SK-N-SH (cell line): Measurements from ENCODE around the gene HECW1. TPM values are rescaled to one million over a fixed set of nuclear protein-coding genes. Genes with fewer than 3 reads are reported as not detected.

Experiments used
- CTCF ChIA-PET: fragments of 300-600, 350-600 bp; formaldehyde crosslinking; extraction: SDS; loops from one replicate; lab custom pipeline; 2021; lab: Yijun Ruan, JAX
- POLR2A ChIA-PET: fragments of 350-600 bp; sonication (Branson Sonifier 250); formaldehyde crosslinking; extraction: SDS; loops from one replicate; lab custom pipeline; 2020; ENCODE audit warnings: antibody characterized with exemption, inconsistent platforms; lab: Yijun Ruan, JAX
- DNase-seq: peaks from one replicate; pipeline ENCODE4 v3.0.0; 2012
- H2AFZ ChIP-seq: fragments of 200-600 bp; sonication (generic); 2 replicates; pipeline ENCODE4 v1.8.1; 2016; ENCODE audit warnings: antibody characterized with exemption, mild to moderate bottlenecking, low read depth
- H3F3A ChIP-seq: fragments of 200-600 bp; sonication (generic); replicated peaks from 2 replicates; pipeline ENCODE3; 2016; ENCODE audit warnings: antibody characterized with exemption, mild to moderate bottlenecking; ENCODE audit not compliant: insufficient read depth
- H3K27ac ChIP-seq, 2 experiments: fragments of 200-500 bp in 1 of 2; fragments of 200-600 bp in 1 of 2; sonication (Bioruptor generic) in 1 of 2; sonication (generic), shearing (Covaris generic) in 1 of 2; 2 replicates each; pipeline versions ENCODE4 v1.5.1 to v1.6.1; 2014 to 2016; ENCODE audit warnings: low read depth in 2 of 2, inconsistent platforms in 1 of 2, low read length in 1 of 2, mild to moderate bottlenecking in 1 of 2, mixed read lengths in 1 of 2
- H3K27me3 ChIP-seq: fragments of 200-600 bp; sonication (generic), shearing (Covaris generic); 2 replicates; pipeline ENCODE4 v1.6.1; 2016; ENCODE audit warnings: mixed run types; ENCODE audit not compliant: insufficient read depth
- H3K36me3 ChIP-seq, 2 experiments: fragments of 200-500 bp in 1 of 2; fragments of 200-600 bp in 1 of 2; sonication (Bioruptor generic) in 1 of 2; sonication (generic) in 1 of 2; replicated peaks in 1 of 2; 2 replicates each; pipeline versions ENCODE3 to v1.5.1; 2014 to 2016; ENCODE audit warnings: low read length in 1 of 2, mild to moderate bottlenecking in 1 of 2; ENCODE audit not compliant: insufficient read depth in 2 of 2, control insufficient read depth in 1 of 2
- H3K4me1 ChIP-seq, 2 experiments: fragments of 200-500 bp in 1 of 2; fragments of 200-600 bp in 1 of 2; sonication (Bioruptor generic) in 1 of 2; sonication (generic), shearing (Covaris generic) in 1 of 2; 2 replicates each; pipeline versions ENCODE4 v1.5.1 to v1.6.1; 2014 to 2016; ENCODE audit warnings: low read depth in 1 of 2, low read length in 1 of 2, mixed run types in 1 of 2; ENCODE audit not compliant: insufficient read depth in 2 of 2, control insufficient read depth in 1 of 2
- H3K4me2 ChIP-seq: fragments of 200-600 bp; sonication (generic), shearing (Covaris generic); 2 replicates; pipeline ENCODE4 v1.6.1; 2017; ENCODE audit warnings: mixed run types
- H3K4me3 ChIP-seq, 2 experiments: fragments of 200-500 bp in 1 of 2; fragments of 200-600 bp in 1 of 2; sonication (Bioruptor generic) in 1 of 2; sonication (generic), shearing (Covaris generic) in 1 of 2; 2 replicates each; pipeline versions ENCODE4 v1.5.1 to v1.8.1; 2014 to 2016; ENCODE audit warnings: low read depth in 2 of 2, inconsistent platforms in 1 of 2, low read length in 1 of 2, mild to moderate bottlenecking in 1 of 2, mixed read lengths in 1 of 2, moderate library complexity in 1 of 2
- H3K79me2 ChIP-seq: fragments of 200-600 bp; sonication (generic); 2 replicates; pipeline ENCODE4 v1.8.1; 2017; ENCODE audit warnings: mild to moderate bottlenecking; ENCODE audit not compliant: insufficient read depth
- H3K9ac ChIP-seq: fragments of 200-600 bp; sonication (generic); 2 replicates; pipeline ENCODE4 v1.6.1; 2017; ENCODE audit warnings: mixed run types
- H3K9me2 ChIP-seq: fragments of 200-600 bp; sonication (generic); 2 replicates; pipeline ENCODE4 v1.6.1; 2017; ENCODE audit warnings: mixed run types
- H3K9me3 ChIP-seq: fragments of 200-600 bp; sonication (generic); 2 replicates; pipeline ENCODE4 v1.6.1; 2017; ENCODE audit warnings: mixed run types, mild to moderate bottlenecking, moderate library complexity
- H4K20me1 ChIP-seq: fragments of 200-600 bp; sonication (generic); 2 replicates; pipeline ENCODE4 v1.6.1; 2017; ENCODE audit warnings: mild to moderate bottlenecking, mixed run types; ENCODE audit not compliant: insufficient read depth
- CTCF ChIP-seq: fragments of 200-600 bp; sonication (generic); IDR thresholded peaks from 2 replicates; pipeline ENCODE4 v1.6.1; 2017; ENCODE audit warnings: antibody characterized with exemption, mild to moderate bottlenecking, moderate library complexity
- FOSL2 ChIP-seq: IDR thresholded peaks from 2 replicates; pipeline ENCODE4 v1.4.0; 2012; ENCODE audit warnings: low read depth, mild to moderate bottlenecking, moderate library complexity, borderline replicate concordance
- FOXJ3 ChIP-seq: sonication (generic); formaldehyde crosslinking; IDR thresholded peaks from 2 replicates; pipeline ENCODE4 v1.5.1; 2020; ENCODE audit warnings: mild to moderate bottlenecking, missing genetic modification reagents
- FOXM1 ChIP-seq: IDR thresholded peaks from 2 replicates; pipeline ENCODE4 v1.4.0; 2012; ENCODE audit warnings: low read depth, mild to moderate bottlenecking
- GABPA ChIP-seq: IDR thresholded peaks from 2 replicates; pipeline ENCODE4 v1.4.0; 2012; ENCODE audit warnings: low read depth, mild to moderate bottlenecking
- IRF3 ChIP-seq: fragments of 150-350 bp; IDR thresholded peaks from 2 replicates; pipeline ENCODE4 v1.6.1; 2016; ENCODE audit warnings: mild to moderate bottlenecking, low read depth, low read length
- MEF2A ChIP-seq: IDR thresholded peaks from 2 replicates; pipeline ENCODE4 v1.4.0; 2012; ENCODE audit warnings: low read depth, borderline replicate concordance
- NRF1 ChIP-seq: IDR thresholded peaks from 2 replicates; pipeline ENCODE4 v1.6.1; 2012; ENCODE audit warnings: low read depth, mild to moderate bottlenecking, low read length
- PBX3 ChIP-seq: IDR thresholded peaks from 2 replicates; pipeline ENCODE4; 2012
- RAD21 ChIP-seq: IDR thresholded peaks from 2 replicates; pipeline ENCODE4 v1.6.1; 2012; ENCODE audit warnings: mild to moderate bottlenecking, low read length
- RCOR1 ChIP-seq: fragments of 150-350 bp; IDR thresholded peaks from 2 replicates; pipeline ENCODE4 v1.6.1; 2017; ENCODE audit warnings: antibody characterized with exemption, low read length
- RFX5 ChIP-seq: IDR thresholded peaks from 2 replicates; pipeline ENCODE4 v1.6.1; 2012; ENCODE audit warnings: mild to moderate bottlenecking, improper control_type of control experiment, low read length
- SIN3A ChIP-seq: IDR thresholded peaks from 2 replicates; pipeline ENCODE4 v1.6.1; 2012; ENCODE audit warnings: low read depth, mild to moderate bottlenecking, low read length, moderate library complexity, borderline replicate concordance
- USF1 ChIP-seq: IDR thresholded peaks from 2 replicates; pipeline ENCODE4 v1.4.0; 2012; ENCODE audit warnings: low read depth, borderline replicate concordance
- YY1 ChIP-seq: IDR thresholded peaks from 2 replicates; pipeline ENCODE4 v1.4.0; 2012; ENCODE audit warnings: low read depth, mild to moderate bottlenecking
- WGBS: methylation state at CpG from one replicate; pipeline ENCODE4 v1.1.6; 2017; ENCODE audit warnings: low lambda C conversion rate; 5-methylcytosine and 5-hydroxymethylcytosine counted together
- polyA plus RNA-seq, 3 experiments: library from polyadenylated mRNA; depleted of rRNA; stranded (reverse); fragments of >200 nt; gene quantifications; 2 replicates each; pipeline ENCODE4 v1.2.3, GENCODE V29; 2012

HECW1 gene
- polyA plus RNA-seq, 1 of the 3 experiments (the other 2 are of a cell fraction), result not detected

- no peak for TF ChIP-seq SIN3A
- no peak for TF ChIP-seq USF1
- no peak for TF ChIP-seq FOSL2
- no peak for TF ChIP-seq IRF3
- TF ChIP-seq NRF1, result no peak
- TF ChIP-seq GABPA, result no peak
- no peak for TF ChIP-seq PBX3
- no peak for TF ChIP-seq FOXJ3 (CRISPR knock-in tag)
- no peak for TF ChIP-seq YY1
- TF ChIP-seq MEF2A, result no peak
Measured at GRCh38 chr7:43476896-43477295, 364.4 kb downstream of the HECW1 start (continued).

- Histone ChIP-seq H2AFZ (no peak overlapping the region), H3K9me2 (no peaks in the 10 kb centered on the region), H3K4me1 (no peaks in the 10 kb centered on the region; a peak in 1 of 4 replicates), H3K27me3 (no peaks in the 10 kb centered on the region), H3F3A (peaks cover 10% of the 10 kb centered on the region), H3K4me2 (no peak overlapping the region), H3K9ac (no peak overlapping the region), H4K20me1 (no peaks in the 10 kb centered on the region; the same call in 1 of the 2 replicates), H3K4me3 (no peak overlapping the region), H3K79me2 (no peaks in the 10 kb centered on the region), H3K9me3 (no peaks in the 10 kb centered on the region), H3K27ac (no peak overlapping the region), H3K36me3 (no peaks in the 10 kb centered on the region)
- ChIA-PET CTCF (interaction anchor here (1.0 to 3.4 kb wide), 4 partner anchors 18 to 104 kb away, joined by 3 to 14 read pairs (median 6); partner anchors contain the start of gene STK17A), POLR2A (no interaction called here)
- TF ChIP-seq RCOR1 (no peak), FOXM1 (no peak), FOSL2 (no peak), RAD21 (peak; percentile 21; the same call in 1 of the 2 replicates), MEF2A (no peak), CTCF (peak; percentile 19; the same call in 1 of the 2 replicates), RFX5 (no peak)
- no peak for DNase-seq
- 66% methylated on average over 6 of the region's 6 CpGs for WGBS
Measured at GRCh38 chr7:43479042-43479441, 366.6 kb downstream of the HECW1 start.
